ENCODE measurements around the gene C6orf132. TPM values are rescaled to one million over a fixed set of nuclear protein-coding genes. Genes with fewer than 3 reads are reported as not detected.

Gene C6orf132
- total and polyA plus RNA-seq, 2 donors from 2014 or later, result 5.6 to 42.7 TPM

- Histone ChIP-seq H3K4me3 (ENCODE audit: low read length in 3 of 3) (no peak overlapping the region), H3K27me3 (ENCODE audit: control insufficient read depth, insufficient read depth, low read length) (no peaks in the 10 kb centered on the region), H3K27ac (ENCODE audit: low read depth in 2 of 2, low read length in 2 of 2) (no peak overlapping the region), H3K36me3 (ENCODE audit: control insufficient read depth in 2 of 3, insufficient read depth in 3 of 3, low read length in 3 of 3) (no peaks in the 10 kb centered on the region), H3K9ac (ENCODE audit: low read length in 3 of 3) (no peak overlapping the region), H3K4me1 (ENCODE audit: control insufficient read depth in 2 of 3, insufficient read depth in 2 of 3, low read depth in 1 of 3, low read length in 3 of 3) (no peaks in the 10 kb centered on the region), H3K9me3 (ENCODE audit: control insufficient read depth in 2 of 3, insufficient read depth in 1 of 3, low read length in 3 of 3) (no peaks in the 10 kb centered on the region)
- intact Hi-C loops (cut with DNase I), result loop anchor here (5.0 kb wide), 1 partner anchor 82 kb away; no protein-coding TSS in a partner anchor
- TF ChIP-seq CTCF (IDR thresholded peaks at IDR 0.05; ENCODE audit: borderline replicate concordance, extremely low read depth, insufficient read depth), result no peak
- no peak for FAIRE-seq
- no peak for DNase-seq
Observed at GRCh38 chr6:42159431-42160024, 17.1 kb upstream of the C6orf132 start.

- FAIRE-seq (no peak), DNase-seq (no peak)
- Histone ChIP-seq H3K27me3 (ENCODE audit: control insufficient read depth, insufficient read depth, low read length) (no peaks in the 10 kb centered on the region), H3K9me3 (ENCODE audit: control insufficient read depth in 2 of 3, insufficient read depth in 1 of 3, low read length in 3 of 3) (no peaks in the 10 kb centered on the region), H3K27ac (ENCODE audit: low read depth in 2 of 2, low read length in 2 of 2) (no peak overlapping the region), H3K9ac (ENCODE audit: low read length in 3 of 3) (no peak overlapping the region), H3K4me1 (ENCODE audit: control insufficient read depth in 2 of 3, insufficient read depth in 2 of 3, low read depth in 1 of 3, low read length in 3 of 3) (no peaks in the 10 kb centered on the region), H3K4me3 (ENCODE audit: low read length in 3 of 3) (no peak overlapping the region), H3K36me3 (ENCODE audit: control insufficient read depth in 2 of 3, insufficient read depth in 3 of 3, low read length in 3 of 3) (no peaks in the 10 kb centered on the region)
- TF ChIP-seq CTCF (IDR thresholded peaks at IDR 0.05; ENCODE audit: borderline replicate concordance, extremely low read depth, insufficient read depth), result no peak
- intact Hi-C loops (cut with DNase I), result no loop called here
Observed at GRCh38 chr6:42158631-42159030, 16.2 kb upstream of the C6orf132 start.

- Histone ChIP-seq H3K4me3 (ENCODE audit: low read length in 3 of 3) (no peak overlapping the region), H3K36me3 (ENCODE audit: control insufficient read depth in 2 of 3, insufficient read depth in 3 of 3, low read length in 3 of 3) (no peaks in the 10 kb centered on the region), H3K4me1 (ENCODE audit: control insufficient read depth in 2 of 3, insufficient read depth in 2 of 3, low read depth in 1 of 3, low read length in 3 of 3) (no peaks in the 10 kb centered on the region), H3K27me3 (ENCODE audit: control insufficient read depth, insufficient read depth, low read length) (no peaks in the 10 kb centered on the region), H3K9ac (ENCODE audit: low read length in 3 of 3) (no peak overlapping the region), H3K27ac (ENCODE audit: low read depth in 2 of 2, low read length in 2 of 2) (no peak overlapping the region), H3K9me3 (ENCODE audit: control insufficient read depth in 2 of 3, insufficient read depth in 1 of 3, low read length in 3 of 3) (no peaks in the 10 kb centered on the region)
- intact Hi-C loops (cut with DNase I), result no loop called here
- TF ChIP-seq CTCF (IDR thresholded peaks at IDR 0.05; ENCODE audit: borderline replicate concordance, extremely low read depth, insufficient read depth), result no peak
- DNase-seq, result no peak
- FAIRE-seq, result no peak
Observed at GRCh38 chr6:42158011-42158410, 15.6 kb upstream of the C6orf132 start.

- intact Hi-C loops (cut with DNase I), result no loop called here
- no peak for TF ChIP-seq CTCF (IDR thresholded peaks at IDR 0.05; ENCODE audit: borderline replicate concordance, extremely low read depth, insufficient read depth)
Observed at GRCh38 chr6:42156638-42157037, 14.2 kb upstream of the C6orf132 start.

More at GRCh38 chr6:42156638-42157037, 14.2 kb upstream of the C6orf132 start:
- FAIRE-seq (no peak), DNase-seq (no peak)
- Histone ChIP-seq H3K9me3 (ENCODE audit: control insufficient read depth in 2 of 3, insufficient read depth in 1 of 3, low read length in 3 of 3) (no peaks in the 10 kb centered on the region), H3K9ac (ENCODE audit: low read length in 3 of 3) (no peak overlapping the region), H3K4me3 (ENCODE audit: low read length in 3 of 3) (no peak overlapping the region), H3K27me3 (ENCODE audit: control insufficient read depth, insufficient read depth, low read length) (no peaks in the 10 kb centered on the region), H3K36me3 (ENCODE audit: control insufficient read depth in 2 of 3, insufficient read depth in 3 of 3, low read length in 3 of 3) (no peaks in the 10 kb centered on the region), H3K4me1 (ENCODE audit: control insufficient read depth in 2 of 3, insufficient read depth in 2 of 3, low read depth in 1 of 3, low read length in 3 of 3) (no peaks in the 10 kb centered on the region), H3K27ac (ENCODE audit: low read depth in 2 of 2, low read length in 2 of 2) (no peak overlapping the region)
